Measurements from ENCODE around the gene GKN2. TPM values are rescaled to one million over a fixed set of nuclear protein-coding genes. Genes with fewer than 3 reads are reported as not detected.
"Not testable (repeated sequence)": the region's sequence is repeated elsewhere in the genome, so short reads cannot be mapped to it uniquely, and the experiment has no call there.

GKN2 gene
- total RNA-seq, 2 experiments from 2014 or later, result not detected

- Mint-ChIP-seq H3K27ac (no peak overlapping the region), H3K4me1 (no peaks in the 10 kb centered on the region), H3K4me3 (no peak overlapping the region), H3K36me3 (ENCODE audit: low read depth) (no peaks in the 10 kb centered on the region), H3K9me3 (no peaks in the 10 kb centered on the region), H3K27me3 (peaks cover 44% of the 10 kb centered on the region)
- ChIA-PET POLR2A (no interaction called here), CTCF (no interaction called here)
- DNase-seq, result no peak
These were observed 22.4 kb upstream of the GKN2 start for GRCh38 chr2:68974946-68975665.

- Mint-ChIP-seq H3K27ac (no peak within 1 kb of the TSS), H3K27me3 (peaks cover 37% of the 10 kb centered on the region), H3K9me3 (no peaks in the 10 kb centered on the region), H3K4me3 (no peak within 1 kb of the TSS), H3K36me3 (ENCODE audit: low read depth) (no peaks in the 10 kb centered on the region), H3K4me1 (no peaks in the 10 kb centered on the region)
- ChIA-PET POLR2A (no interaction called here), CTCF (interaction anchor here (1.7 kb wide), 1 partner anchor 19 kb away, joined by 4 read pairs; no protein-coding TSS in a partner anchor)
- no peak for DNase-seq
These were observed 21.6 kb upstream of the GKN2 start, which contains the start of gene GKN1 for GRCh38 chr2:68974251-68974650. Gene GKN1 (plus strand): TSS chr2:68974636. CDS start chr2:68974678, 42 bp downstream.

- no peak for DNase-seq
- no peaks in the 10 kb centered on the region for H3K36me3 Mint-ChIP-seq (ENCODE audit: low read depth)
- H3K27me3 Mint-ChIP-seq, result peaks cover 28% of the 10 kb centered on the region
- ChIA-PET CTCF (no interaction called here), POLR2A (no interaction called here)
- no peak overlapping the region for H3K4me3 Mint-ChIP-seq
- no peak overlapping the region for H3K27ac Mint-ChIP-seq
- no peaks in the 10 kb centered on the region for H3K4me1 Mint-ChIP-seq
- no peaks in the 10 kb centered on the region for H3K9me3 Mint-ChIP-seq
These were observed 19.0 kb upstream of the GKN2 start for GRCh38 chr2:68971591-68972231.

- Mint-ChIP-seq H3K36me3 (ENCODE audit: low read depth) (no peaks in the 10 kb centered on the region), H3K27ac (no peak overlapping the region), H3K9me3 (no peaks in the 10 kb centered on the region), H3K4me1 (no peaks in the 10 kb centered on the region), H3K4me3 (no peak overlapping the region), H3K27me3 (peaks cover 28% of the 10 kb centered on the region)
- CTCF ChIA-PET, result no interaction called here
- DNase-seq, result no peak
- POLR2A ChIA-PET, result no interaction called here
These were observed 18.0 kb upstream of the GKN2 start for GRCh38 chr2:68970566-68971265.

GRCh38 chr2:68969736-68970490 lies 17.2 kb upstream of the GKN2 start:
- Mint-ChIP-seq H3K4me1 (no peaks in the 10 kb centered on the region), H3K27ac (no peak overlapping the region), H3K36me3 (ENCODE audit: low read depth) (no peaks in the 10 kb centered on the region), H3K4me3 (no peak overlapping the region), H3K9me3 (no peaks in the 10 kb centered on the region), H3K27me3 (peaks cover 20% of the 10 kb centered on the region)
- ChIA-PET POLR2A (no interaction called here), CTCF (no interaction called here)
- no peak for DNase-seq

GRCh38 chr2:68968221-68968620 lies 15.5 kb upstream of the GKN2 start:
- Mint-ChIP-seq H3K27me3 (peaks cover 23% of the 10 kb centered on the region), H3K9me3 (no peaks in the 10 kb centered on the region), H3K4me1 (no peaks in the 10 kb centered on the region), H3K36me3 (ENCODE audit: low read depth) (no peaks in the 10 kb centered on the region), H3K27ac (no peak overlapping the region), H3K4me3 (no peak overlapping the region)
- ChIA-PET POLR2A (no interaction called here), CTCF (no interaction called here)
- DNase-seq, result no peak

- peaks cover 28% of the 10 kb centered on the region for H3K27me3 Mint-ChIP-seq
- H3K27ac Mint-ChIP-seq, result no peak overlapping the region
- no peak overlapping the region for H3K4me3 Mint-ChIP-seq
- H3K36me3 Mint-ChIP-seq (ENCODE audit: low read depth), result no peaks in the 10 kb centered on the region
- ChIA-PET POLR2A (no interaction called here), CTCF (no interaction called here)
- no peaks in the 10 kb centered on the region for H3K4me1 Mint-ChIP-seq
- H3K9me3 Mint-ChIP-seq, result no peaks in the 10 kb centered on the region
- DNase-seq, result no peak
These were observed 11.6 kb upstream of the GKN2 start for GRCh38 chr2:68964282-68964681.

- H3K4me3 Mint-ChIP-seq, result no peak overlapping the region
- ChIA-PET CTCF (interaction anchor here (0.7 kb wide), 2 partner anchors 261 to 634 kb away, joined by 3 to 4 read pairs; no protein-coding TSS in a partner anchor), POLR2A (no interaction called here)
- H3K9me3 Mint-ChIP-seq, result no peaks in the 10 kb centered on the region
- no peaks in the 10 kb centered on the region for H3K36me3 Mint-ChIP-seq (ENCODE audit: low read depth)
- peaks cover 33% of the 10 kb centered on the region for H3K27me3 Mint-ChIP-seq
- no peaks in the 10 kb centered on the region for H3K4me1 Mint-ChIP-seq
- DNase-seq, result no peak
- no peak overlapping the region for H3K27ac Mint-ChIP-seq
These were observed 8.7 kb upstream of the GKN2 start for GRCh38 chr2:68961380-68961779.

- ChIA-PET POLR2A (no interaction called here), CTCF (no interaction called here)
- H3K4me3 Mint-ChIP-seq, result no peak overlapping the region
- peaks cover 33% of the 10 kb centered on the region for H3K27me3 Mint-ChIP-seq
- no peak overlapping the region for H3K27ac Mint-ChIP-seq
- no peaks in the 10 kb centered on the region for H3K9me3 Mint-ChIP-seq
- no peak for DNase-seq
- H3K36me3 Mint-ChIP-seq (ENCODE audit: low read depth), result no peaks in the 10 kb centered on the region
- no peaks in the 10 kb centered on the region for H3K4me1 Mint-ChIP-seq
These were observed 6.3 kb upstream of the GKN2 start for GRCh38 chr2:68959001-68959400.

- H3K36me3 Mint-ChIP-seq (ENCODE audit: low read depth); H3K9me3 Mint-ChIP-seq; CTCF ChIA-PET; POLR2A ChIA-PET; H3K4me1 Mint-ChIP-seq; H3K4me3 Mint-ChIP-seq; H3K27ac Mint-ChIP-seq; DNase-seq: not testable (repeated sequence)
- H3K27me3 Mint-ChIP-seq, result peaks cover 40% of the 10 kb centered on the region
These were observed 2.7 kb upstream of the GKN2 start for GRCh38 chr2:68955432-68955831.

GRCh38 chr2:68951899-68952298 lies 794 bp downstream of the GKN2 start:
- Mint-ChIP-seq H3K36me3 (ENCODE audit: low read depth) (no peaks in the 10 kb centered on the region), H3K27ac (no peak overlapping the region), H3K27me3 (peaks cover 35% of the 10 kb centered on the region), H3K4me1 (no peaks in the 10 kb centered on the region), H3K4me3 (no peak overlapping the region), H3K9me3 (no peaks in the 10 kb centered on the region)
- ChIA-PET CTCF (interaction anchor here (1.1 kb wide), 2 partner anchors 8 to 26 kb away, joined by 3 read pairs; no protein-coding TSS in a partner anchor), POLR2A (no interaction called here)
- DNase-seq, result no peak

GRCh38 chr2:68948710-68949109 lies 4.0 kb downstream of the GKN2 start:
- Mint-ChIP-seq H3K4me3 (no peak overlapping the region), H3K27me3 (peaks cover 29% of the 10 kb centered on the region), H3K27ac (no peak overlapping the region), H3K4me1 (no peaks in the 10 kb centered on the region), H3K36me3 (ENCODE audit: low read depth) (no peaks in the 10 kb centered on the region), H3K9me3 (no peaks in the 10 kb centered on the region)
- DNase-seq, result no peak
- ChIA-PET POLR2A (no interaction called here), CTCF (interaction anchor here (1.3 kb wide), 1 partner anchor 484 kb away, joined by 3 read pairs; no protein-coding TSS in a partner anchor)

GRCh38 chr2:68946117-68946516 lies 6.6 kb downstream of the GKN2 start:
- Mint-ChIP-seq H3K4me3 (no peak overlapping the region), H3K27me3 (peaks cover 27% of the 10 kb centered on the region), H3K4me1 (peaks cover 4% of the 10 kb centered on the region), H3K9me3 (no peaks in the 10 kb centered on the region), H3K36me3 (ENCODE audit: low read depth) (no peaks in the 10 kb centered on the region), H3K27ac (no peak overlapping the region)
- no peak for DNase-seq
- ChIA-PET POLR2A (no interaction called here), CTCF (no interaction called here)

Measured in activated CD4-positive, alpha-beta T cell treated with anti-CD3 and anti-CD28 coated beads, Interleukin-2, amount 10 ng/mL, durations not matched to agents 7 days and 5 days (primary cell).